Transverse colon (tissue), 3 donors: Measurements from ENCODE around the gene DOCK3.

Experiments
- EP300 ChIP-seq: sonication (generic); formaldehyde crosslinking; IDR thresholded peaks from one replicate; pipeline ENCODE4 v1.6.1; 2017; ENCODE audit warnings: antibody characterized with exemption, low read depth
- POLR2A ChIP-seq: fragments of 450-650 bp; IDR thresholded peaks from one replicate; pipeline ENCODE4 v1.6.1; 2016; ENCODE audit warnings: antibody characterized with exemption, mild to moderate bottlenecking, moderate library complexity
- TF ChIP-seq, protein P1 (sequence below), 5 experiments: fragments of 200-600 bp in 3 of 5; fragments of 450-650 bp in 2 of 5; sonication (generic) in 3 of 5; IDR thresholded peaks; 1 replicate in 2 of 5; 2 replicates in 3 of 5; pipeline ENCODE4 v1.5.1; 2016 to 2017; ENCODE audit warnings: antibody characterized with exemption in 5 of 5, inconsistent platforms in 3 of 5, mild to moderate bottlenecking in 2 of 5, moderate library complexity in 1 of 5

DNA sequence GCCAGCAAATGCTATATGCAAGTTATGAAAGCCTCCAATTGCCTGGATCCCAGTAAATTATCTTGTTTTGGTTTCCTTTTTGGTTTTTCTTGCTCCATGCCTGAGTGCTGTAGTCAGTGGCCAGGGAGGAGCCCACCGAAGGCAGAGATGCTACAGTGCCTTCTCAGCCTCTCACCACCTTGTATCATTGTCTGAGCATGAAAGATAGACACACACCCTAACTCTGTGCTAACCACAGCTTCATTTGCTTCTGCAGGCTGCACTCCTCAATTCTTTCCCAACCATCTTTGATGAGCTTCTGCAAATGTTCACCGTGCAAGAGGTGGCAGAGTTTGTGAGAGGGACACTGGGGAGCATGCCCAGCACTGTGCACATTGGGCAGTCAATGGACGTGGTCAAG is 595.8 kb downstream of the DOCK3 start:
- TF ChIP-seq, protein P1, sequence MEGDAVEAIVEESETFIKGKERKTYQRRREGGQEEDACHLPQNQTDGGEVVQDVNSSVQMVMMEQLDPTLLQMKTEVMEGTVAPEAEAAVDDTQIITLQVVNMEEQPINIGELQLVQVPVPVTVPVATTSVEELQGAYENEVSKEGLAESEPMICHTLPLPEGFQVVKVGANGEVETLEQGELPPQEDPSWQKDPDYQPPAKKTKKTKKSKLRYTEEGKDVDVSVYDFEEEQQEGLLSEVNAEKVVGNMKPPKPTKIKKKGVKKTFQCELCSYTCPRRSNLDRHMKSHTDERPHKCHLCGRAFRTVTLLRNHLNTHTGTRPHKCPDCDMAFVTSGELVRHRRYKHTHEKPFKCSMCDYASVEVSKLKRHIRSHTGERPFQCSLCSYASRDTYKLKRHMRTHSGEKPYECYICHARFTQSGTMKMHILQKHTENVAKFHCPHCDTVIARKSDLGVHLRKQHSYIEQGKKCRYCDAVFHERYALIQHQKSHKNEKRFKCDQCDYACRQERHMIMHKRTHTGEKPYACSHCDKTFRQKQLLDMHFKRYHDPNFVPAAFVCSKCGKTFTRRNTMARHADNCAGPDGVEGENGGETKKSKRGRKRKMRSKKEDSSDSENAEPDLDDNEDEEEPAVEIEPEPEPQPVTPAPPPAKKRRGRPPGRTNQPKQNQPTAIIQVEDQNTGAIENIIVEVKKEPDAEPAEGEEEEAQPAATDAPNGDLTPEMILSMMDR (IDR thresholded peaks at IDR 0.05), result no peak
- TF ChIP-seq POLR2A (no peak), EP300 (no peak)
